Stimulated activated CD4-positive, alpha-beta T cell treated with anti-CD3 and anti-CD28 coated beads, Interleukin-12 subunit alpha, Interleukin-12 subunit beta, amount 100 ng/mL, for 48 hours (primary cell): ENCODE results near the gene SLC2A4.
A peak's percentile ranks its signal among the peaks of the same experiment; 100 is the strongest.

Source experiments
- DNase-seq, 3 donors: peaks; one replicate each; pipeline ENCODE4 v3.0.0-alpha.2; 2020; ENCODE audit warnings: low read depth in 2 of 3, low spot score in 1 of 3

Gene SLC2A4

DNA sequence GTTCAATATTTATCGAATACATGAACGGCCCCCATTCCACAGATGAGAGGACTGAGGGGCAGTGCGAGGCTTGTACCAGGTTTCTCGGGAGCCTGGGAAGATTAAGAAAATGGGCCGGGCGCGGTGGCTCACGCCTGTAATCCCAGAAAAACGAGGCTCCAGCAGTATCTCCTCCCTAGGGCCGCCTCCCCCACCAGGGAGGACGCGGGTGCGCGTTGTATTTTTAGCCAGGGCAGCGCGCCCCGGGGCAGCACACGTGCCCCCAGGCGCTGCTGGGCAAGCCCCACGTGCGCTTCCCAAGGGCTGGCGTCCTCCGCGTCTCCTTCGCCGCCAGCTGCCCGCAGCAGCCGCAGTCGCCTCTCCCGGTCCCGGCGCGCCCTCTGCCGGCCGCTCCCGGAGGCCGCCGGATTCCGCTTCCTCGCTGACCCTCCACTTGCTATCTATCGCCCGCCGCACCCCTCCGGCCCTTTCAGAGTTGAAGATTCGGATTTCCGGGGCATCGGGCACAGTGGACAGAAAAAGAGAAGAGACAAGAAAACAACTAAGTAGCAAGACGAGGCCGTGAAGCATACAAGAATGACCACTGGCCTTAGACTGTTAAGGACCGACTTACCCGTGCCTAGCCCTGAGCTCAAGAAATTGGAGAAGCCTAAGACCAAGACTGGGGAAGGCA, 14.8 kb downstream of the SLC2A4 start:
- DNase-seq: peak in 2 of 3 donors; percentile 53 to 64

DNA sequence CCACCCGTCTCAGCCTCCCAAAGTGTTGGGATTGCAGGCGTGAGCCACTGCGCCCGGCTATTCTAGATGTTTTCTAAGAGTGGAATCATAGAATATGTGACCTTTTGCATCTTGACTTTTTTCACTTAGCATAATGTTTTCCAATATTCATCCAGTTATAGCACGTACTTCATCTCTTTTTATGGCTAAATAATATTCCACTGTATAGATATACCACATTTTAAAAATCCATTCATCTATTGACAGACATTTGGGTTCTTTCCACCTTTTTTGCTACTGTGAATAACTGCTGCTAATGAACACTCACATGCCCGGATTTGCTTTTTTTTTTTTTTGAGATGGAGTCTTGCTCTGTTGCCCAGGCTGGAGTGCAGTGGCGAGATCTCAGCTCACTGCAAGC, 22.7 kb downstream of the SLC2A4 start:
- no peak for DNase-seq

DNA sequence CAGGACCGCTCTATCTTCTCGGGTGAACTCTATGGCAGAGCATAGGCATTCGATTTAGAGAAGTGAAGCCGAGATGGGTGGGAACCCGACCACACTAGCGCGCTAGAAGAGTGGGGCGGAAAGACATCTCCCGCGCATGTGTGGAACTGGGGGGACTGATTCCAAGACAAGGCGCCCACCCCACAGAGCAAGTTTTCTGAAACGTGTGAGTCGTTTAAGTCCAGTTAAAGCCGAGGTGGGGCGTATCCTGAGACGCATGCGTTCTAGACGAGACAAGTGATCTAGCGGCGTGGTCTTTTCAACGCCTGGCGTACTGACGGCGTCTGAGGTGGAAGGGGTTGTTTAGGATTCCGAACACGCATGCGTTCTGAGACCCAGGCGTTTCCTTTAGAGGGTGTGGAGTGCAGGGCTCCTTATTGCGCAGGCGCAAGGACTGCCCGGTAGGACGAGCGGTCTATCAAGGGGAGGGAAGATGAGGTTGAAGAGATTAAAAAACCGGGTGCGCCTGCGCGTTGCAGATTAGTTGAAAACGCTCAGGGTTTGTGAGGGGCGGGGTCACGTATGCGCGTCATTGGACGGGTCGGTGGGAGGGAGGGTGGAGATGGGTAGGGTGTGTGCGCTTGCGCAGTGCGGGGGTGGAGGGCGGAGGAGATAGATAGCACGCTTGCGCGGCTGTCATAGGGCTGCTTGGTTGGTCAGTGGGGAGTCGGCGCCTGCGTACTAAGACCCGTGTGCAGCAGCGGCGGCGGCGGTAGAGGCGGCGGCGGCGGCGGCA, 25.6 kb downstream of the SLC2A4 start, which contains the start of gene EIF5A:
Gene EIF5A (plus strand): TSS at position 718 of the 775 bp plus-strand sequence. CDS start 2,008 bp downstream, outside the sequence.
- DNase-seq: peak; percentile 100

DNA sequence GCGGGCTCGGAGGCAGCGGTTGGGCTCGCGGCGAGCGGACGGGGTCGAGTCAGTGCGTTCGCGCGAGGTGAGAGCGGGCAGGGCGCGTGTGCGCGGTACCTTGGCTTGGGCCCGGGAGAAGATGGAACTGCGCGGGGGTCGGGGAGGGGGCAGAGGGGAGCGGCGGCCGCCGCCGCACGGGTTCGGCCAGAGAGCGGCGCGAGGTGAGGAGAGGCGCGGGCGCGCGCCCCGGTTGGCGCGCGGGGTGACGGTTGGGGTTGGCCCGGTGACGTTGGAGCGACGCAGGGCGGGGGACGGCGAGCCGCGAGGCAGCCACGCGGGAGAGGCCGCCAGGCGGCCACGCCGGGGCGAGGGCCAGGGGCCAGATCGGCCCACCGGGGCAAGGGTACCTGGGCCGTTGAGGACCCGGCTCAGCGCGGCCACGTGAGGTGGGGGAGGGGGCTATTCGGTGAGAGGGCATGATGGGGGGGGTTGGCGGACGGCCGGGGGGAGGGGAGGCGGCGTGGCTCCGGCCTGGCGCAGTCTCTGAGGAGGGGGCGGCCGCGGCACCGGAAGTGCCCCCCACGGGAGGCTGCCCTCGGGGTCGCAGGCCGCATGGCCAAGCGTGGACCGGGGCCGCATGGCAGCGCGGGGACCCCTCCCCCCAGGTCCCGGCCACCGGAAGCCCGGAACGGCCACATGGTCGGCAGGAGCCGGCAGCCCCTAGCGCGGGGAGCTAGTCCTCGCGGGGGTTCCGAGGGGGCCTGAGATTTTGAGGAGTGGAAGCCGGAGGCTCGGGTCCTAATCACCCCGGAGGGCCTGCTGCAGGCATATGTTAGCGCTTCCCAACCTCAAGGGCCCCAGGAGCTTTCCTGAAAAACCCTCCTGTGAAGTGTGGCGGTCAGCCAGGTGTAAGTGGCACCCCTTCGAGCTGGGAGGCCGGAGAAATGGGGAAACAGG, 26.4 kb downstream of the SLC2A4 start:
- DNase-seq: peak in 2 of 3 donors; percentile 31 to 39

DNA sequence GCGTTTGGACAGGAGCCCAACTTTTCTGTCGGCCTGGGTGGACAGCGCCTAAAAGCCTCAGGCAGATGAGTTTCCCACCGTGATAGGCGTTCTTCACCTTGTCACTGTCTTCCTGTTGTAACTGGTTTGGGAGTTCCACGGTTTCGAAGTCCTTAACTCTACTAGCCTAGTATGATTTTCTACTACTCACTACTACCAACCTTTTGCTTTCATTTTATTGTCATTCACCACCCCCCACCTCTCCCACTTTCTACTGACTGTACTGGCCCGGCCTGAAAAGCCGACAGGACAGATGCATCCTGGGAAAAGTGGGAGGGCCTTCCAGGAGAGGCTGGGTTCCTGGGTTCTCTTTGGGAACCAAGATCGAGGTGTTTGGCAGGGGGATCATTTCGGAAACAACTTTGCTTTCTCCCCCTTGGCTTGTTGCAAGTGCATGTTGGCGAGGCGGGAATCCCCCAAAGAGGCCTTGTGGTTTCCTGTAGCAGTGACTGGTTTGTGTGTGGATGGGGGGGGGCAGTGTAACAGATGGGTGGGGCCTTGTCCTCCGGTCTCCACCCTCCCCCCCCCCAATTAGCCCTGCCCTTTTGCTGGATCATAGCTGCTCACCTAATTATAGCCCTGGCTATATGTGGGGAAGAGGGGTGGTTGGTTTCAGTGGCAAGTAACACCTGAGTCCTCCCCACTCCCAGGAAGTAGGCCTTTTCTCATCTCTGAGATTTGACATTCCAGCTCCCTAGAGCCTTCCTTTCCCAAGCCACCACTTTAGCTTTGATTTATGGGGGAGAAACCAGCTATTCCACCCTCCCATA, 27.3 kb downstream of the SLC2A4 start:
- peak; percentile 73 to 84 (median 76) for DNase-seq

DNA sequence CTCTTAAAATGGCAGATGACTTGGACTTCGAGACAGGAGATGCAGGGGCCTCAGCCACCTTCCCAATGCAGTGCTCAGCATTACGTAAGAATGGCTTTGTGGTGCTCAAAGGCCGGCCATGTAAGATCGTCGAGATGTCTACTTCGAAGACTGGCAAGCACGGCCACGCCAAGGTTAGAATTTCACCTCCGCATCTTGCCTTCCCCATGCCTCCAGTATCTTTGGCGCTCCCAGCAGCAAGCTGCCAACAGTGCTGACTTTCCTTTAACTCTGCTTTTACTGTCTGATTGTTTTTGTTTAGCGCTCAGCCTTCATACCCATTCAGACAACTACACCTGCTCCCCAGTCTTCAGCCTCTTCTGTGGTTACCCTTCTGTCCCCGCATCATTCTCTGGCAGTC, 28.1 kb downstream of the SLC2A4 start:
- no peak for DNase-seq

DNA sequence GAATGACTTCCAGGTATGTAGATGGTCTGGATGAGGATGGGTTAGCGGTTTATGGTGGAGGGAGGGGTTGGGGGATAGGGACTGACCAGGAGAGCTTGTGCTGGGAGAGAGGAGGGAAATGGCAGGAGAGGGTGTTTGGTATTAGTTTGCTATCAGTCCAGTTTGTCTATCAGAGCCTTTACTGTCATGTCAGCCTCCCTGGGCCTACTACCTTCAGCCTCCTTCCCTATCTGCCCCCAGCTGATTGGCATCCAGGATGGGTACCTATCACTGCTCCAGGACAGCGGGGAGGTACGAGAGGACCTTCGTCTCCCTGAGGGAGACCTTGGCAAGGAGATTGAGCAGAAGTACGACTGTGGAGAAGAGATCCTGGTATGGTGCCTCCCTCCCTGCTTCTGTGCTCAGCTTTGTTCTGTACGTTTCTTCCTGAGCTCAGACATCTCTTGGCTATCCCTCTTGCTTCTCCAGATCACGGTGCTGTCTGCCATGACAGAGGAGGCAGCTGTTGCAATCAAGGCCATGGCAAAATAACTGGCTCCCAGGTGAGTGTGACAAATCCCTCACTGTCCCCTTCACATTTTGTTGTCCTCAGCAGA, 29.7 kb downstream of the SLC2A4 start:
- DNase-seq: no peak

DNA sequence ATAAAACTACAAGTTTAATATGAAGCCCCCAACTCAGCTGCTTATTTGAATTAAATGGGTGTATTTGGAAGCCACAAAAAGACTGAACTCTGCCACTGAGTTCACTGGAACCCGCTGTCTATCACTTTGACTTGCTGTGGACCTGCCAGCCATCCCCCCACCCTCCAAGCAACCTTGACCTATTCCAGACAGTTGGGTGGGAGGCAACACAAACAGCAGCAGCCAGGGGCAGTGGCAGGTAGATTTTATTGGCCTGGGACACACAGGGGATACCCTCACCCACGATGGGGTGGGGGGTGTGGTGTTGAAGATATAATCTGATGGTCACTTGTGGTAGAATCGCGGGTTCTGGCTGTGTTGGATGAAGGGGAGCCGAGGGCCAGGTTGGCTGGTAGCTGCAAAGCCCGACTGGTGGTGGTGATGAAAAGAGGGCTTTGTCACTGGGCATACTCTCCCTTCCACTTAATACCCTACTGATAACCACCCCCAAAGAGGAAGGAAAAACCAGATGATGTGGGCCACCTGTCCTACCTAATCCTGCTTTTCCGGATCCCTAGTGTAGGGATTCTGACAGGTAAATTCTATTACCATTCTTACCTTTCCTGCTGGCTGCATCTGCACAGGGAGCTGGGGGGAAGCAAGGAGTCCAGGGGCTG, 31.0 kb downstream of the SLC2A4 start:
- no peak for DNase-seq

DNA sequence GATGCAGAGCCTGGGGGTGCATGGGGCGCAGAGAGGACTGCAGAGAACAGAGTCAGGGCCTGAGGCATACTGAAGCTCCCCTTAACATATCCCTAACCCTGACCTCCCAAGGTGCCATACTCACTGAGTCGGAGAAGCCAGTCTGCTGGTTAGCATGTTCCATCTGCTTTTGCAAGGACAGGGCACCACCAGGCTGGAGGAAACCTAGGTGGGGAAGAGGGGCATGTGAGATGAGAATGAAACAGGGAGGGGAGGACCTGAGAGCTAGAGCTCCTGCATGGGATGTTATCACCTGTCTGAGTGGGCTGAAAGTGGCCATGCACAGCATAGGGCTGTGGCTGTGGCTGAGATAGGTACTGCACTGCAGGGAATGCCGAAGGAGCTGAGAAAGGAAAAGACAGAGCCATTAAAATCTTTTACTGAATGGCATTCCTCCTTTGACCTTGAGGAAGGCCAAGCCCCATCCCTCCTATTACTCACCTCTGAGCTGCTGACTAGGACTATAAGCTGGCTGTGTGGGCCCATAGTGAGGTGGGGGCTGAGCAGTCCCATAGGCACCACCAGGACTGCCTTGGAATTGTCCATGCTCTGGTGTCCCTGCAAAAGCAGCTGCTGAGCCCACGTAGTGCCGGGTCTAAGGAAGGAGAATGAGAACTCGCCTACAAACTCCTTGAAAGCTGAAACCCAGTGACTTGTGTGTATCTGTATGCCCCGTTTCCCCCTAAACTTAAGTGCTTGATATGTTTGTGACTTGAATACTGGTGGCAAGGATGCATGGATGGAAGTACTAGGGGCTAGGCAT, 31.8 kb downstream of the SLC2A4 start:
- DNase-seq: peak in 1 of 3 donors; percentile 26

DNA sequence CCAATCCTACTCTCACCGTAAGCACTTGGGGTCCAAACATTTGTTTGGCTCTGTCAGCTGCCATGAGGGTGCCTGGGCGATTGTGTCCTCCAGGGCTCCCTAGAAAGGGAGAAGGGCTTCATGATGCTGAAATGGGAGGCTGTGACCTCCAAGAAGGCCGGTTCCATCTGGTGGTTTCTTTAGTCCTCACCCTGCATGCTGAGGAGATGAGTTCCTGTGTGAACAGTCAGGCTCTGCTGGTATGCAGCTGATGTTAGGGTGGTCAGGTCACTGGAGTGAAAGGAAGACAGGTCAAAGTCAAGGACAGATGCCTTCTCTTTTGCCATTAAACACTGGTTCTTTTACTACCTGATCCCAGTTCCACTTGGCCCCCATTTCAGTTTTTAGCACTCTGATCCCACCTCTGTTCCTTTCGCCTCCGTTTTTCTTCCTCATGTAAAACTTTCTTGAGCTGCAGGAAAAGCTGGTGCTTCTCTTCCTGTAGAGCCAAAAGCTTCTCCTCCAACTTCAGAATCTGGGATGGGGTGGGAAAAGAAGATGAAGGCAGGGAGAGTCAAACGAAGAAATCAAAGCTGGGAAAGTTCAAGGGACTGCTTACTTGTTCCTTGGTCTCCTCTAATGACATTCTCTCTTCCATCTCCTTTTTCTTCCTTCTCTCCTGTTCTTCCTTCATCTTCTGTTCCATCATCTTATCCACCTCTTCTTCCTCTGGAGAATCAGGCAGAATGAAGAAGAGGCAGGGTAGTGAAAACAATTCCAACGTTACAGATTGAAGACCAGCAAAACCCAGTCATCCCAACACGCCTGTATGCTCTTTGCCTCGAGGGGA, 32.6 kb downstream of the SLC2A4 start:
- DNase-seq: no peak

DNA sequence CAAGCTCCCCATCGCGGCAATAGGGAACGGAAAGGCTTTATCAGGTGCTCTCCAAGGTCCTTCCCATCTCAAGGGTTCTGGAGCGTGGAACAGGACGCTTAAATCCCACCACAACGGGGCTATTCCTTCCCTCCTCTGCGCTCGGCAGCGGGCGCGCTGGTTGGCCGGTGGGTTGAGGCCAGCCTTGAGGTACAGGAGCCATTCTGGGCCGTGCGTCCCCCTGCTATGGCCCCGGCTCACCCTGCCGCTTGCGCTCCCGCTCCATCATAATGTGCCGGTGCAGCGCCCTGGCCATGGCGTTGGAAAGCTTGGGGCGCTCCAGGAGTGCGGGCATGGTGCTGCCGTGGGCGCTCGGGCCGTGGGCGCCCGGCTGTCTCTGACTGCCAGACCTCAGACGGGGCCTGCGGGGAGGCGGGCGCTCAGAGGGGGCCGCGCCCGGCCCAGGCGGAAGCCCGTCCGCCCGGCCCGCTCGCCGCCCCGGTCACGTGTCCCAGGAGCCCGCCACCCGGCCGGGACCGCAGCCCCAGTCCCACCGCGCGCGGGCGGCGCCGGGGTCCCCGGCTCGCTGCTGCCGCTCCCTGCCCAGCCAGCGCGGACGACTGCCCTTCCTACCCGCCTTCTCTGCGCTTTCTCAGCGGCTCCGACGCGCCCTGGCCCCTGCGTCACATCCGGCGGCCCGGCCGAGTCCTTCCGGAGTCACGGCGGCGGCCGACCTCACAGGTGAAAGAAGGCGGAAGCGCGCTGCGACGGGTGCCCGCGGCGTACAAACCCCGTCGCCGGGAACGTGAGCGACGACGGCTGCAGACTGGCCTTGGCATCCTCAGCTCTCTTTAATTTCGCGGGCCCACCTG, 33.4 kb downstream of the SLC2A4 start, which contains the start of gene GPS2:
Gene GPS2 (minus strand): TSS at position 642 of the 851 bp plus-strand sequence. CDS start 308 bp downstream, at position 334.
- DNase-seq: peak; percentile 87 to 91 (median 88)

DNA sequence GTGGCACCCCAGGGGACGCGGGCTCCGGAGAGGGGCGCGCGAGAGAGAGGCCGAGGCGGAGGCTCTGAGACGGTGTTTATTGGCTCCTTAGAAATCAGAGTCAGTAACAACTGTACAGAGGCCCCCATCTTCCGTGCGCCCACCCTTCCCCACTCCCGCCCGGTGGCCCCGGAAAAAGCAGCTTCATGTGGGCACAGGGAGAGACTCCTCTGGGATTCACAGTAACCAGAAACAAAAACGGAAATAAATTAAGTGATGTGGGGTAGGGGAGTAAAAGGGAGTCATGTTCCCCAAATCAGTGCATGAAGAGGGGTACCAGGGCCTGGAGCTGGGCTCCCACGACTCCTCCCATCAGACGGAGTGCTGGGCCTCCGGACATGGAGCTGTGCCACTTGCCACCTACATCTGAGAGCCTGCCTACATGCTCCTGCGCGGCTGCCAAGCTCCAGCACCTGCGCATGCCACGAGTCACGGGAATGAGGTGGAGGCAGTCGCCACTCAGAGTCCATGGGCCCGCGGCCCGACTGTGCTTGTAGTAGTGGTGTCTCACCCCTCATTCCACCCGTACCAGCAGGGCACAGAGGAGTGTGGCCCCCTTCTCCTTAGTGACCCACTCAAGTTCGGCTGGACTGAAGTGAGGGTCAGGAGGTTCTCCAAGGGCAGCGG, 34.2 kb downstream of the SLC2A4 start:
- no peak for DNase-seq

DNA sequence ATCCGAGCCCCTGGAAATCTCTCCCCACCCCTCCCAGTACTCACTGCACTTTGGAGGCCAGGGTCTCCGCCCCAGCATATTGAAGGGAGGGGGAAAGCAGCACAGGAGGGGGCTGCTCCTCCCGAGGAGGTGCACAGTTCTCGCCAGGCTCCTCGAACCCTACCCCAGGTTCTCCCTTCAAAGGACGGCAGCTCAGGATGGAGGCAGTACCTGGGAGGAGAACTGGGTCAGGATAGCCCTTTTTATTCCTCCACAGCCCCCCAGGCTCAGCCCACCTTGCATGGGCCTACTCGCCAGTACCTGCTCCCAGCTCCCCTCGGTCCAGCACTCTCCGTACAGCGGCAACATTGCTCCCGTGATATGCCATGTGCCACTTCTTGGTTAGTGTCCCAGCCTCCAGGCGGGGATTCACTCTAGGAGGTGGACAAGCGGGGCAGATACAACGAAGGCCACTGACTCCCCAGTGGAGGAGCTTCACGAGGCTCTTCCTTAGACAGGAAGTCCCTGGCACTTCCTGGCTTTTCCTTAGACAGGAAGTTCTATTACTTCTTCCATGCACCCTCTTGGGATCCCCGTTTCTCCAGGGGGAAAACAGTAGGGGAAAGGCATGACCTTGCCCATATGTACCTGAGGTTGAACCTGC, 35.8 kb downstream of the SLC2A4 start:
- no peak for DNase-seq

DNA sequence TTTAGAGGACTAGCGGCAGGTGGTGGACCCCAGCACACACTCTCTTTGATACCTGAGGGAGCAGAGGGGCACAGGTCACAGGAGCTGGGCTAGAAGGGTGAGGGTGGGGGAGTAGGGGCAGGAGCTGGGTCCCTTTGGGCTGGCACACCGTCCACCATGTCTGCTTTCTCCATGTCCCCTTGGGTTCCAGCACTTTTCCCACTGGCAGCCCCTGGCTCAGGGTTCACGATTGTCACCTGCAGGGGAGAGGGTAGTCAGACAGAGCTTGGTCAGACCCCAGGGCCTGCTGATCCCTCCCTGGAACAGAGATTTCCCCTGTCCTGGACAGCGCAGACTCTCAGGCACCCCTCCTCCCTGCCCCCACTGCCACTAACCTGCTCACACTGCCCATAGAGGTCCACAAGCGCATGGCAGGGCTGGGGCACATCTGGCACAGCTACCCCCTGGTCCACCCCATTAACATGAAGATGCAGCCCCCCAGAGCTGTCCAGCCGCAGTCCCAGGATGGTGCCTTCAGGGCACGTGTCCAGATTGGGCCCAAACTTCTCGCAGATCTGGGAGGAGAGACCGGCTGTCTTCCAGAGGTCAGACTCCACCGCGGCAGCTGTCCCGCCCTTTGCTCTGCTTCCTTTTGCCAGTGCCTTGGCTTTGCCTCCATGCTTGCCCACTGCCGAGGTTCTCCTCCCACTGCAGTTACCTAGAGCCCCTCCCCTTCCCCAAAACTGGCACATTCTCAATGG, 36.8 kb downstream of the SLC2A4 start:
- no peak for DNase-seq

DNA sequence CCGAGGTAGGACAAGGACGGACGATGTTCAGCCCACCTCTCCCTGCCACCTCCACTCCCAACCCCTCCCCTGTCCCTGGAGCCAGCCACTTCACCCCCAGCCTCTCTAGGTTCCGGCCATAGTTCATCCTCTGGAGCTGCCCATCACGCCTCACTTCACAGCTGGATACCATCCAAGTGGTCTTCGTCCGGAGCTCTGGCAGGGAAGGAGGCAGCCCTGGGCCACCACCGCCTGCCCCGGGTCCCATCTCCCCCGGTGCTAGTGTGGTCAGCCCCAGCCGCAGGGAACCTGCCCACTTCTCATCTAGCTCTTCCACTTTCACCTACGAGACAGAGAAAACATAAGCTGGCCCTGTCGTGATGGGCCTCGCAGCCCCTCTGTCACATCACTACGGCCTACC, 39.9 kb downstream of the SLC2A4 start:
- DNase-seq: no peak
